ENCODE data around the gene FUCA1.
A peak's percentile ranks its signal among the peaks of the same experiment; 100 is the strongest.
"Not testable (repeated sequence)": the region's sequence is repeated elsewhere in the genome, so short reads cannot be mapped to it uniquely, and the experiment has no call there.

FUCA1 gene

GRCh38 chr1:23895082-23895481 lies 27.0 kb upstream of the FUCA1 start:
- no peak for DNase-seq

GRCh38 chr1:23889074-23889473 lies 21.0 kb upstream of the FUCA1 start:
- no peak for DNase-seq

DNA sequence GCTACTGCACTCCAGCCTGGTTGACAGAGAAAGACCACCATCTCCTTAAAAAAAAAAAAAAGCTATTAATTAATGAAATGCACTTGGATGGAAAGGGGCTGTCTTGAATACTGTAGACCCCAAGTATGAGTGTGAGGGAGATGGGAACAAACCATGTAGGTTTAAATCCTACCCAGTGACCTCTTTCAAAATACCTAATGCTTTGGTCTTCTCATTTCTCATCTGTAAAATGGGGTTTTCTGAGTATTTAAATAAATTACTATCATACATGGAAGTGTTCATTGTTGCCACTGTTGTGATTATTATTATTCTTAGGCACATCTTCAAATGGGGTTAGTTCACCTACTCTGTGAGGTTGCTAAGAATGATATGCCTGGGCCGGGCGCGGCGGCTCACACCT lies 17.1 kb upstream of the FUCA1 start:
- DNase-seq = no peak

DNA sequence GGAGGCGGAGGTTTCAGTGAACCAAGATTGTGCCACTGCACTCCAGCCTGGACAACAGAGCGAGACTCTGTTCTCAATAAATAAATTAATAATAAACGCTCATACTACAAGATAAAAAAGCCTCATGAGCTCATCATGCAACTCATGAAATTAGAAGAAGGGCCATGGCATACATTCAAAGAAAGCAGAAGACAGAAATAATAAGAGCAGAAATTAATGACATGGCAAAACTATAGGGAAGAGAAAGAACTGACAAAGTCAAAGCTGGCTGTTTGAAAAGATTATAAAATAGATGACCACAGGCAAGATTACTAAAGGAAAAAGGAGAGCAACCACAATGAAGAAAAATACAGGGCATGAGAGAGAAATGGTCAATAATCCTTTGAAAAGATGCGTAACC lies 14.7 kb upstream of the FUCA1 start:
- no peak for DNase-seq

- no peak for DNase-seq
Observed at GRCh38 chr1:23879809-23880208, 11.7 kb upstream of the FUCA1 start.

DNA sequence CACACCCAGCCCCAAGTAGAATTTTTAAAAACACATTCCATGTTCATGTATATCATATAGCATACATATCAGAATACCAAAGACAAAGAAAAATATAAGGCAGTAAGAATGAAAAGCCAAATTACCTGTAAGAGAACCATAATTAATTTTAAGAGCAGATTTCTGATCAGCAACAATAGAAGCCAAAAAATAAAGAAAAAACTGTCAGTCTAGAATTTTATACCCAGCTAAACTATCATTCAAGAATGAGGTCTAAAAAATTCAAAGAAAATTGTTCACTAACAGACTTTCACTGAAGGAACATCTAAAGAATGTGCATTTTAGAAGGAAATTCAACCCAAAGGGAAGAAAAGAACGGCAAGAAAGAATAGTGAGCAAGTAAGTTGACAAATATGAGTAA lies 10.6 kb upstream of the FUCA1 start:
- DNase-seq = no peak

GRCh38 chr1:23875382-23875781 lies 7.3 kb upstream of the FUCA1 start:
- DNase-seq = no peak

- no peak for DNase-seq
Observed at GRCh38 chr1:23872421-23872820, 4.3 kb upstream of the FUCA1 start.

GRCh38 chr1:23869051-23869450 lies 961 bp upstream of the FUCA1 start:
- DNase-seq = no peak

DNA sequence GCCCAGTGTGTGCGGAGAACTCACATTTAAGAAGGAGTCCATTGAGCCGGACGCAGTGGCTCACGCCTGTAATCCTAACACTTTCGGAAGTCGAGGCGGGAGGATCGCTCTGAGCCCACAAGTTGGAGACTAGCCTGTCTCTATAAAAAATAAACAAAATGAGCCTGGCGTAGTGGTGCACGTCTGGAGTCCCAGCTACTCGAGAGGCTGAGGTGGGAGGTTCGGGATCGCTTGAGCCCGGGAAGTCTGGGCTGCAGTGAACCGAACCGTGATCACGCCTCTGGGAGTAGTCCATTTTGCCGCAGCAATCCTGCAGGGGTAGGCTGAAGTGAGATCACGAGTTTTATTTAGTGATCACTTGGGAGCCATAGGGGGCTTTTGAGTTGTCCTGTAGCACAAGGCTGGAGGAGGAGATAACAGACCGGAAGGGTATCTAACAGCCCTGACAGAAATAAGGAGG lies 497 bp upstream of the FUCA1 start:
- DNase-seq = no peak

- no peak for DNase-seq
Observed at GRCh38 chr1:23867542-23867894, 572 bp downstream of the FUCA1 start.

DNA sequence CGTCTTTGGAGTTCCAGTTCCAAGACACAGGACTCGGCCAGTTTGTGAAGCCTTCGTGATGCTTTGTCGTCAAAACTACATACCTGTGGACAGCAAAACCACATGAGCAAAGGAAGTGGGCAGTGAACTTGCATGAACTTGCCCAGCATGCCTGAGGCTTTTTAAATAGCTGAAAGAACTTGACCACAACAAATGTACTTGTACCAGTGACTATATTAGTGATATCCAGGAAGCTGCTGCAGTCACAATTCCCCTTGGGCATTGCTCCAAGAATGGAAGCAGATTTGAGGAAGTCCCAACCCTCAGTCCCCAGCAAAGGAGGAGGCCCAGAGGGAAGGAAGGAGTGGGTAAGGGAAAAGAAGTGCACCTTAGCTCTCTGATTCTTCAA lies 2.6 kb downstream of the FUCA1 start:
- no peak for DNase-seq

- DNase-seq = no peak
Observed at GRCh38 chr1:23864801-23865542, 3.1 kb downstream of the FUCA1 start.

DNA sequence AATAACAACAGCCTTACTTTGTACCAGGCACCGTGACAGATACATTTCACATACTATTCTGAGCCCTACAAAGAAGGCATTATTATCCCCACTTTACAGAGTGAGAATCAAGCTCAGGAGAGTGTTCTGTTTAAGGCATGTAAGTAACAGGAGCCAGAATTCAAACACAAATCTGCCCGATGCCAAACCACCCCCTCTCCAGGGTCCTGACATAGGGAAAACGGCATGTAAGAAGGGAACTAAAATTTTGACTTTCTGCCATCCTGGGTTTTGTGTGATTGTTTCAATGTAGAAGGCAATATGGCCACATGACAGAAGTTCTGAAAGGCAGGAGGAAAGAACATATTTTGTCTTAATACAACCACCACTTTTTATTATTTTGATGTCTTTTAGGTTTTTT lies 5.5 kb downstream of the FUCA1 start:
- no peak for DNase-seq

GRCh38 chr1:23854568-23854967 lies 13.5 kb downstream of the FUCA1 start:
- DNase-seq = no peak

- DNase-seq = not testable (repeated sequence)
Observed at GRCh38 chr1:23853124-23853523, 15.0 kb downstream of the FUCA1 start.

DNA sequence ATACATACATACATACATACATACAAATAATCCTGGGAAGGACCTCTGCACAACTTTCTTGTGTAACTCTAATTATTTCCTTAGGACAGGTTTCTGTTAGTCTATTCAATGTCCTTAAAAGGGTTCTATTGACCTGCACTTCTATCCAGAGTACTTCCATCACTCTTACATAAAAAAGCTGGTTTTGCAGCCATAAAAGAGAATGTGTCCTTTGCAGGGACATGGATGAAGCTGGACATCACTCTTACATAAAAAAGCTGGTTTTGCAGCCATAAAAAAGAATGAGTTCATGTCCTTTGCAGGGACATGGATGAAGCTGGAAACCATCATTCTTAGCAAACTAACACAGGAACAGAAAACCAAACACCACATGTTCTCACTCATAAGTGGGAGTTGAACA lies 16.7 kb downstream of the FUCA1 start:
- not testable (repeated sequence) for DNase-seq

DNA sequence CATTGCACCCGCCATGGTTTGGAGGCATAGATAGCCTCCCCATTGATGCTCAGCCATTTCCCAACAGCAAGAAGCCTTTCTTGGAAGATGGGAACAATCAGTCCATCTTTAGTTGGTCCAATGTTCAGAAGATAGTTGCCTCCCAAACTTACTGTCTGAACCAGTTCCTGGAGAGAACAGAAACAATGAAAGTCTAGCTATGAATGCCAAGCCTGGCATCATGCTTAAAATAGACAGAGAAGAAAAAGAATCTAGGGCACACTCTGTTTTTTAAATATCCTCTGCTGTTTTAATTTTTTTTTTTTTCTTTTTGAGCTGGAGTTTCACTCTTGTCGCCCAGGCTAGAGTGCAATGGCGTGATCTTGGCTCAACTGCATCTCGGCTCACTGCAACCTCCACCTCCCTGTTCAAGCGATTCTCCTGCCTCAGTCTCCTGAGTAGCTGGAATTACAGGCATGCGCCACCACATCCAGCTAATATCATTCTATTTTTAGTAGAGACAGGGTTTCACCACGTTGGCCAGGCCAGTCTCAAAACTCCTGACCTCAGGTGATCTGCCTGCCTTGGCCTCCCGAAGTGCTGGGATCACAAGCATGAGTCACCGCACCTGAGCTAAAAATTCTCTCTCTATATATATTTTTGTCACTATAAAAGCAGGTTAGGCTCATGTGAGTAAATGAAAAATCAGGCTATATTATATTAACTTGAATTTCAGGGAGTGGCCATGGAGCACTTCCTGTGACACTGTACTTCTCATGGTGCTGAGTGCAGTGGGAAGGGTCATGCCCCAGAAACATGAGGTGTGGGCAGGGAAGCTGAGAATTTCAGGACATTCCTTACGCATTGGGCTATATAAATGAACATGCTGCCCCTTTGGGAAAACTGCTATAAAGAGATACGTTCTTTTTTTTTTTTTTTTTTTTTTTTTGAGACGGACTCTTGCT lies 19.1 kb downstream of the FUCA1 start:
- no peak for DNase-seq

GRCh38 chr1:23847482-23848095 lies 20.5 kb downstream of the FUCA1 start:
- DNase-seq = not testable (repeated sequence)

DNA sequence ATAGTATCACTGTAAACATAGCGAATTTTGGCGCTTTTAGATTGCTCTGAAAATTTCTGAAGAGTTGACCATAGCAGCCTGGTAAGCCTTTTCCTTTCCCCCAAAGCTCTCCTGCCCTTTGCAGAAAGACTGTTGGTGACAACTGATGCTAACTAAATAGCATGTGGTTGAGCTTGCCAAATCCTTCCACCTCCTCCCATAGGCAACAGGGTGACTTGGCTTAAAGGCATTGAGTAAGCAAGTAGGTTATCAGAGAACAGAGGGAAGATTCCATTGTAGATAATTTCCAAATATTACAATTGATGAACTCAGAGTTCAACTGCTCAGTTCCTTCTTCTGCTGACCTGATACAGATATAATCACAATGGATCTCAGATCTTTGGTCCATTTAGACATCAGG lies 22.9 kb downstream of the FUCA1 start:
- no peak for DNase-seq

DNA sequence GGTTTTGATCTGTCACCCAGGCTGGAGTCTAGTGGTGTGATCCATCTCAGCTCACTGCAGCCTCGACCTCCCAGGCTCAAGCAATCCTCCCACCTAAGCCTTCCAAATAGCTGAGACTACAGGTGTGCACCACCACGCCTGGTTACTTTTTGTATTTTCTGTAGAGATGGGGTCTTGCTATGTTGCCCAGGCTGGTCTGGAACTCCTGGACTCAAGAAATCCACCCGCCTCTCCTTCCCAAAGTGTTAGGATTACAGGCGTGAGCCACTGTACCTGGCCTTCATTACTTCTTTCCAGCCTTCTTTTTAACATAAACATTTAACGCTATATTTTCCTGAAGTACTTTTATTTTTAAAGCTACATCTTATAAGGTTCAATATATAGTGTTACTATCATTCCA lies 24.4 kb downstream of the FUCA1 start:
- DNase-seq = no peak

- DNase-seq = peak; percentile 71
Observed at GRCh38 chr1:23838401-23838866, 29.7 kb downstream of the FUCA1 start.

GRCh38 chr1:23837908-23838307 lies 30.2 kb downstream of the FUCA1 start:
- DNase-seq = no peak

DNA sequence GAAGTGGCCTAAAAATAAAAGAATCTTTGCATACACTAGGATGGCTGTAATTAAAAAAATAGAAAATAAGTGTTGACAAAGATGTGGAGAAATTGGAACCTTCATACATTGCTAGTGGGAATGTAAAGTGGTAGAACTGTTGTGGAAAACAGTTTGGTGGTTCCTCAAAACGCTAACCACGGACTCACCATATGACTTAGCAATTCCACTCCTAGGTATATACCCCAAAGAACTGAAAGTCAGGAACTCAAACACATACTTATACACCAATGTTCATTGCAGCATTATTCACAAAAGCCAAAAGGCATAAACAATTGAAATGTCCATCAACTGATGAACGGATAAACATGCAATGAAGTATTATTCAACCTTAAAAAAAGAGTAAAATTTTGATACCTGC lies 32.1 kb downstream of the FUCA1 start:
- DNase-seq = no peak

Data from right forelimb (tissue), 1 donor.